Iris pigment epithelial cell (primary cell): ENCODE results near the gene FKBP2.
"Not testable (repeated sequence)": the region's sequence is repeated elsewhere in the genome, so short reads cannot be mapped to it uniquely, and the experiment has no call there.

Source experiments
- DNase-seq: peaks from one replicate; pipeline ENCODE4 v3.0.0-alpha.2; 2011; ENCODE audit warnings: low read depth

Gene FKBP2

GRCh38 chr11:64234647-64235379 lies 6.1 kb upstream of the FKBP2 start:
- DNase-seq = no peak

- DNase-seq = no peak
Observed at GRCh38 chr11:64235437-64236161, 5.3 kb upstream of the FKBP2 start.

- no peak for DNase-seq
Observed at GRCh38 chr11:64237484-64237951, 3.4 kb upstream of the FKBP2 start.

GRCh38 chr11:64238076-64238475 lies 2.8 kb upstream of the FKBP2 start:
- DNase-seq = no peak

GRCh38 chr11:64238999-64239398 lies 1.9 kb upstream of the FKBP2 start:
- DNase-seq = no peak

GRCh38 chr11:64239662-64240434 lies 1.0 kb upstream of the FKBP2 start:
- no peak for DNase-seq

GRCh38 chr11:64241241-64241490 lies 271 bp downstream of the FKBP2 start:
- peak; percentile 99 for DNase-seq

- DNase-seq = peak; percentile 42
Observed at GRCh38 chr11:64241491-64242374, 838 bp downstream of the FKBP2 start.

GRCh38 chr11:64243236-64243854 lies 2.5 kb downstream of the FKBP2 start:
- DNase-seq = no peak

- no peak for DNase-seq
Observed at GRCh38 chr11:64244107-64244506, 3.2 kb downstream of the FKBP2 start.

- DNase-seq = no peak
Observed at GRCh38 chr11:64244966-64245365, 4.1 kb downstream of the FKBP2 start.

GRCh38 chr11:64245401-64245796 lies 4.5 kb downstream of the FKBP2 start:
- DNase-seq = no peak

GRCh38 chr11:64245797-64246620 lies 5.1 kb downstream of the FKBP2 start:
- DNase-seq = peak; percentile 91

- DNase-seq = not testable (repeated sequence)
Observed at GRCh38 chr11:64246621-64246870, 5.7 kb downstream of the FKBP2 start.

- peak; percentile 88 for DNase-seq
Observed at GRCh38 chr11:64246871-64247728, 6.2 kb downstream of the FKBP2 start, which contains the start of gene PPP1R14B. Gene PPP1R14B (minus strand): TSS chr11:64246943. CDS start chr11:64246673, 270 bp downstream.

GRCh38 chr11:64247729-64248531 lies 7.0 kb downstream of the FKBP2 start:
- DNase-seq = no peak

GRCh38 chr11:64248578-64248977 lies 7.7 kb downstream of the FKBP2 start:
- DNase-seq = no peak

GRCh38 chr11:64249038-64249437 lies 8.1 kb downstream of the FKBP2 start:
- DNase-seq = no peak
